ENCODE measurements around the gene PAX6.
"Not testable (repeated sequence)": the region's sequence is repeated elsewhere in the genome, so short reads cannot be mapped to it uniquely, and the experiment has no call there.

The PAX6 gene

GRCh38 chr11:31767685-31768084 lies 43.4 kb downstream of the PAX6 start:
- DNase-seq (ENCODE audit: low spot score) = no peak

DNA sequence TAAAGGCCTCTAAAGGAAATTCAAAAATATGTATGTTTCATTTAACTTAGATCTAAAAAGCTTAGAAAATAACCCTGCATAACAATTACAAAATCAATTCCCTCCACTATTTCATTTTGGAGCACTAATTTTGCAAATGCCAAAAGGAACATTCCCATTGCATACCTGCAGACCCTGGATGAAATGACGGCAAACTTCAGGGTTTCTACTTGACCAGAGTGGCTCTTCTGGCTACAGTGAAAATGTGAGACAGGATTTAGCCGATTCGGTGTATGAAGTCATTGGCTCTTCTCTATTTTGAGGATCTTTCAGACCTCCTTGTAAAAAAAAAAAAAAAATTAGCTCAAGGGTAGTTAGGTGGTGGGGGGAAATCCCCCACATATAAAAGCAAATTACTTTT lies 44.1 kb downstream of the PAX6 start:
- DNase-seq (ENCODE audit: low spot score) = no peak

GRCh38 chr11:31764766-31765165 lies 46.4 kb downstream of the PAX6 start:
- DNase-seq (ENCODE audit: low spot score) = no peak

GRCh38 chr11:31764261-31764660 lies 46.9 kb downstream of the PAX6 start:
- DNase-seq (ENCODE audit: low spot score) = no peak

DNA sequence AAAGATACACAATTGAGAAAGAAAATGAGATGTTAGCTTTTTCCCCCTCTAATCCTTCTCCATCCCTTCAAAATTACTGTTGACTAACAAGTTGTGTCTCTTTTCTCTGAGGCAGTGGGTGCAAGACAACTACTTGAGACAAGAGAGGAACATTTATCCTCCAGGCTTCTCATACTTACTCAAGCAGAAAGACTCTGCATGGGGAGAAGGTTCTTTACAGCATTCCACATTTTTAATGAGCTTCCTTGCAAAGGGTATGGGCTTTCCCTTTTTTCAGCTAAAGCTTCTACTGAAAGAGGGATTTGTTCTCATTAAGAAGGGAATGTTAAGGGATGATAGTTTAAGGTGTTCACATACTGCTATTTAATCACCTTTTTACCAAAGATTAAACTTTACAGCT lies 47.8 kb downstream of the PAX6 start:
- peak; percentile 14 for DNase-seq (ENCODE audit: low spot score)

DNA sequence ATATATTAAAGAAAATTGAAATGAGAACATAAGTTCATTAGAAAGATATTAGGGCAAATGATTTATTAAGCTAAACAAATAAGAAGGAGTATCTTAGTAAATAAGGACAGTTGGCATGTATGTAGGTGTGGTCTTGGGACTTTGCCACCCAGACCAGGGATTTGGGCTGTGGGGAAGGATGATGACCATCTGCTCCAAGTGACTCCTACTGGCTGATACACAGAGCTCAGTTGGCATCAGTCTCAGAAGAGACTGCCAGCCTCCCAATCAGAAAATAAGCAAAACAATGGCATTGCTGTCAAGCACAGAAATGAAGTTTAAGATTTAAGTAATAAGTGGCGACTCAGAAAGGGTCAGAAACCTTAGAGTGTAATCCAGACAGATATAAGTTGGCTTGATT lies 49.5 kb downstream of the PAX6 start:
- DNase-seq (ENCODE audit: low spot score) = no peak

DNA sequence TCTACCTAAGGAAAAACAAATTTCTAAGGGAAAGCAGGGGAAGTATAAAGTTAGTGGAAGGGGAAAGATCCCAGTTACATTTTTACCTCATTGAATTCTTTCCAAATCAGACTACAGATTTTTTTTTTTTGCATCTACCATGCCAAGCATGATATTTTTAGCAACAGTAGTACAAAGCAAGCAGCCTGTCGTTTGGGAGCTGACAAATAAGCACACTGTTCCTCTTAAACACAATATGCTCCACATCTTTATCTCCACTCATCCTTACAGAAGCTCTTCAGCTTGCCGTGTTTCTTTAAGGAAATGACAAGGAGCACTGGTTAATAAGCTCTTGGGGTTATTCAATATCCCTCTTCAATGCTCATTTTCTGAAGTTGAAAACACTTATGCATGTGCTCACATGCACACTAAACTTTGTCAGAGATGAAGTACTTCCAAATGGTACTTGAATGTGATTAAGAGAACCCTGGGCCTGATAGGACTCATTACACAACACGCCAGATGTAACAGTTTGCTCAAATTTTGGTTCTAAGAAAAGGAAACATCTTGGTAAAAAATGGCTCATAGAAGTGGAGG lies 53.8 kb downstream of the PAX6 start:
- no peak for DNase-seq (ENCODE audit: low spot score)

GRCh38 chr11:31747581-31747980 lies 63.5 kb downstream of the PAX6 start:
- no peak for DNase-seq (ENCODE audit: low spot score)

- DNase-seq (ENCODE audit: low spot score) = not testable (repeated sequence)
Observed at GRCh38 chr11:31740731-31741368, 70.3 kb downstream of the PAX6 start.

DNA sequence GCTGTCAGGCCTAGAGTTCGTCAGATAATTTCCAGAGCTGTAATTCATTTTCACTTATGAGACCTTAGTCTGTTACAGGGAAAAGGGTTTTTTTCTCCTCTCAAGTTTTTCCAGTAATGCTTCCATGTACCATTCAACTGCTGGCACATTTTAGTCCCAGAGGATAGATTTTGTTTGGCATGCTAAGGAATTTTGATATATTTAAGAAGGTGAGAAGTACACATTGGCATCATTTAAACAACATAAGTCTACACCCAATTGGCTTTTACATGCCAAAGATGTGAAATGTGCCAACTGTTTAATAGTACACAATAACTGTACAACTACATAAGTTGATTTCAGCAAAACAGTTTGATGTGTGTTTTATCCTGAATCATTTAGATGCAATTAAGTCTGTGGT lies 71.0 kb downstream of the PAX6 start:
- DNase-seq (ENCODE audit: low spot score) = no peak
